K562 (cell line): ENCODE results near the gene KASH5. TPM values are rescaled to one million over a fixed set of nuclear protein-coding genes. Genes with fewer than 3 reads are reported as not detected.

Experiments used
- ATAC-seq: fragments of 200-7000 bp; cut with Tn5 transposase; 3 replicates; pipeline ENCODE4 v1.9.1; 2020; ENCODE audit warnings: moderate library complexity
- BruUV-seq: library from RNA; stranded (reverse); fragments of 400-500 nt; replicated peaks from 2 replicates; lab custom pipeline; 2021; lab: Mats Ljungman, UMichigan
- CTCF ChIA-PET: fragments of 300-600 bp; formaldehyde crosslinking; extraction: SDS; loops from one replicate; lab custom pipeline; 2021; ENCODE audit warnings: low intra/inter-chr PET ratio; lab: Yijun Ruan, JAX
- POLR2A ChIA-PET: fragments of 300-600, 350-650 bp; sonication (Branson Sonifier 250); formaldehyde crosslinking; extraction: SDS; loops from one replicate; lab custom pipeline; 2021; ENCODE audit warnings: antibody characterized with exemption, inconsistent platforms; lab: Yijun Ruan, JAX
- DNase-seq, 4 experiments: peaks; one replicate each; pipeline versions ENCODE4 v3.0.0 to v3.0.0-alpha.2; 2011 to 2018; ENCODE audit warnings: low spot score in 3 of 4, mixed read lengths in 3 of 4; ENCODE audit errors: extremely low read depth in 1 of 4
- FAIRE-seq: peaks from 2 replicates; lab custom pipeline; 2011; peaks lifted over from hg19 to GRCh38; lab: Jason Lieb, UNC
- H2AFZ ChIP-seq: 2 replicates; pipeline ENCODE4 v1.6.0; 2011; ENCODE audit warnings: low read depth, low read length, control low read depth, inconsistent platforms
- H3K27ac ChIP-seq: fragments of 200-600 bp; 3 replicates; pipeline ENCODE4 v1.8.0; 2011; ENCODE audit warnings: low read depth, mild to moderate bottlenecking, control low read depth, inconsistent platforms, low read length, moderate library complexity, mixed read lengths; ENCODE audit errors: extremely low read depth
- H3K27me3 ChIP-seq, 2 experiments: fragments of 300-600 bp in 1 of 2; 2 replicates in 1 of 2; 3 replicates in 1 of 2; pipeline versions ENCODE4 v1.6.0 to v1.8.0; 2011; ENCODE audit warnings: inconsistent platforms in 2 of 2, low read length in 2 of 2, mild to moderate bottlenecking in 1 of 2, mixed read lengths in 1 of 2, moderate library complexity in 1 of 2; ENCODE audit not compliant: control insufficient read depth in 2 of 2, insufficient read depth in 2 of 2
- H3K36me3 ChIP-seq: fragments of 300-600 bp; 3 replicates; pipeline ENCODE4 v1.8.0; 2011; ENCODE audit warnings: mild to moderate bottlenecking, low read length, inconsistent platforms; ENCODE audit not compliant: control insufficient read depth, insufficient read depth
- H3K4me1 ChIP-seq, 2 experiments: fragments of 200-600 bp in 1 of 2; replicated peaks in 1 of 2; 2 replicates in 1 of 2; 3 replicates in 1 of 2; pipeline versions ENCODE4 v1.5.1 to v1.8.0; 2011; ENCODE audit warnings: inconsistent platforms in 2 of 2, low read length in 2 of 2, mild to moderate bottlenecking in 1 of 2, mixed read lengths in 1 of 2, moderate library complexity in 1 of 2; ENCODE audit not compliant: control insufficient read depth in 2 of 2, insufficient read depth in 2 of 2
- H3K4me2 ChIP-seq: 2 replicates; pipeline ENCODE4 v1.6.1; 2011; ENCODE audit warnings: low read length, control low read depth, inconsistent platforms, mixed read lengths; ENCODE audit not compliant: insufficient read depth
- H3K4me3 ChIP-seq: fragments of 200-600 bp; sonication (generic), shearing (Covaris generic); 2 replicates; pipeline ENCODE4 v1.5.1; 2016; ENCODE audit warnings: control low read depth, inconsistent platforms
- H3K79me2 ChIP-seq: fragments of 200-600 bp; 3 replicates; pipeline ENCODE4 v1.8.0; 2011; ENCODE audit warnings: low read length, inconsistent platforms; ENCODE audit not compliant: control insufficient read depth, insufficient read depth
- H3K9ac ChIP-seq, 2 experiments: 2 replicates each; pipeline versions ENCODE4 v1.6.0 to v1.6.1; 2011; ENCODE audit warnings: low read depth in 2 of 2, low read length in 2 of 2, control low read depth in 1 of 2, inconsistent platforms in 1 of 2, mild to moderate bottlenecking in 1 of 2, mixed read lengths in 1 of 2; ENCODE audit not compliant: insufficient read depth in 1 of 2
- H3K9me1 ChIP-seq: one replicate; pipeline ENCODE4 v1.6.0; 2011; ENCODE audit warnings: inconsistent platforms, mild to moderate bottlenecking, low read length, moderate library complexity; ENCODE audit not compliant: control insufficient read depth, insufficient read depth
- H3K9me3 ChIP-seq: replicated peaks from 2 replicates; pipeline ENCODE4 v1.5.1; 2011; ENCODE audit warnings: low read depth, low read length, inconsistent platforms; ENCODE audit not compliant: control insufficient read depth, insufficient read depth
- H4K20me1 ChIP-seq: replicated peaks from 2 replicates; pipeline ENCODE4 v1.6.1; 2011; ENCODE audit warnings: low read length, inconsistent platforms, mixed read lengths; ENCODE audit not compliant: control insufficient read depth, insufficient read depth
- HMGN3 ChIP-seq: IDR thresholded peaks from 2 replicates; pipeline ENCODE4 v1.6.1; 2011; ENCODE audit warnings: borderline replicate concordance, low read depth, mild to moderate bottlenecking, mixed read lengths, low read length; ENCODE audit not compliant: insufficient read length; ENCODE audit errors: extremely low read depth
- HMGXB4 ChIP-seq: sonication (generic); formaldehyde crosslinking; IDR thresholded peaks from 2 replicates; pipeline ENCODE4 v1.8.1; 2023; ENCODE audit warnings: mild to moderate bottlenecking, missing genetic modification reagents
- MITF ChIP-seq: IDR thresholded peaks from 2 replicates; pipeline ENCODE4 v1.6.1; 2014; ENCODE audit warnings: antibody characterized with exemption
- NCOR1 ChIP-seq: fragments of 450-650 bp; IDR thresholded peaks from 2 replicates; pipeline ENCODE4 v1.6.1; 2016; ENCODE audit warnings: mild to moderate bottlenecking, moderate library complexity
- PBX2 ChIP-seq, 2 experiments: IDR thresholded peaks in 1 of 2; conservative IDR thresholded peaks in 1 of 2; 2 replicates each; pipeline ENCODE4 v1.6.1; 2016; ENCODE audit warnings: low read depth in 2 of 2, mild to moderate bottlenecking in 1 of 2, missing compliant biosample characterization in 1 of 2, missing genetic modification characterization in 1 of 2, moderate library complexity in 1 of 2
- PKNOX1 ChIP-seq: fragments of 450-650 bp; IDR thresholded peaks from 2 replicates; pipeline ENCODE4 v1.6.1; 2016
- RBM14 ChIP-seq: fragments of 200-400 bp; formaldehyde crosslinking; IDR thresholded peaks from 2 replicates; pipeline ENCODE4 v1.6.1; 2018; ENCODE audit warnings: low read depth, mild to moderate bottlenecking, low read length, moderate library complexity, borderline replicate concordance; ENCODE audit not compliant: insufficient read depth
- ZBTB9 ChIP-seq: fragments of 450-650 bp; formaldehyde crosslinking; IDR thresholded peaks from 2 replicates; pipeline ENCODE4 v1.4.0; 2020; ENCODE audit warnings: mild to moderate bottlenecking, moderate library complexity
- WGBS: fragments of 100-300 bp; shearing (Covaris generic); methylation state at CpG from one replicate; pipeline ENCODE4 v1.1.6; 2016; ENCODE audit warnings: low coverage, mixed read lengths; ENCODE audit not compliant: insufficient coverage; ENCODE audit errors: missing lambda C conversion rate; 5-methylcytosine and 5-hydroxymethylcytosine counted together
- in situ Hi-C: fragments of 300-500 bp; cut with MboI; formaldehyde crosslinking; loops from 4 replicates; pipeline ENCODE4 v1.15.0; 2018; ENCODE audit warnings: inconsistent platforms, mixed read lengths
- intact Hi-C: fragments of 100-400 bp; cut with micrococcal nuclease; formaldehyde crosslinking; loops from 2 replicates; pipeline ENCODE4 v1.14.2; 2022
- polyA plus RNA-seq, 8 experiments: library from polyadenylated mRNA; depleted of rRNA in 4 of 8; stranded (reverse) in 5 of 8; unstranded in 3 of 8; fragments of >200 nt; fragmentation: Nextera tagmentation in 2 of 8; fragmentation: Illumina TruSeq in 1 of 8; extraction: Ambion mirVana in 2 of 8; extraction: Trizol in 1 of 8; gene quantifications; 2 replicates each; pipeline versions ENCODE4 v1.2.1 to v1.2.3, GENCODE V29; 2011 to 2014; ENCODE audit warnings: inconsistent platforms in 1 of 8, missing spikeins in 1 of 8
- total RNA-seq, 7 experiments: library from RNA; depleted of rRNA in 6 of 7; stranded (reverse); fragments of >200 nt in 6 of 7; fragmentation: Illumina TruSeq in 2 of 7; extraction: Trizol in 2 of 7; gene quantifications; 2 replicates each; pipeline versions ENCODE4 v1.2.1 to v1.2.3, GENCODE V29; 2011 to 2021; ENCODE audit warnings: low replicate concordance in 1 of 7

Gene KASH5
- total and polyA plus RNA-seq, 9 of the 15 experiments (the other 6 are each of a cell fraction or from before 2014, with no cell fraction given): 0.07 to 0.84 (median 0.34) TPM; not detected in 1

GRCh38 chr19:49419173-49419572, 31.1 kb downstream of the KASH5 start (continued):
- no peak for TF ChIP-seq ZBTB9 (CRISPR knock-in tag)
- TF ChIP-seq NCOR1: no peak

GRCh38 chr19:49420227-49420626, 32.2 kb downstream of the KASH5 start:
- no peak for ATAC-seq
- POLR2A ChIA-PET: interaction anchor here (0.6 to 1.3 kb wide), 3 partner anchors 8 to 28 kb away, joined by 3 to 6 read pairs (median 4); no protein-coding TSS in a partner anchor
- TF ChIP-seq PBX2 (CRISPR knock-in tag; IDR thresholded peaks at IDR 0.05; ENCODE audit: low read depth) (no peak), PBX2 (tag; conservative IDR thresholded peaks at IDR 0.05; ENCODE audit: low read depth) (peak; percentile 67), MITF (no peak), RBM14 (no peak), PKNOX1 (peak; percentile 62), HMGN3 (no peak), HMGXB4 (CRISPR knock-in tag) (0 out of 2 replicates have a peak, but pooled peaks have one; percentile 2)

More at GRCh38 chr19:49420227-49420626, 32.2 kb downstream of the KASH5 start:
- Histone ChIP-seq H3K27ac (peak overlapping the region; percentile 21; the same call in 1 of the 3 replicates), H2AFZ (peak overlapping the region; percentile 85), H3K27me3 (no peaks in the 10 kb centered on the region), H3K4me1 (peaks cover 38 to 45% of the 10 kb centered on the region in 2 experiments), H3K36me3 (no peaks in the 10 kb centered on the region), H3K9me3 (no peaks in the 10 kb centered on the region), H3K9me1 (no peaks in the 10 kb centered on the region), H3K79me2 (no peaks in the 10 kb centered on the region), H3K9ac (peak overlapping the region; percentile 48 to 80; a peak in 2 of 4 replicates), H4K20me1 (no peaks in the 10 kb centered on the region), H3K4me3 (no peak overlapping the region), H3K4me2 (peak overlapping the region; percentile 75)
- peak in 2 of 4 experiments; percentile 64 for DNase-seq
- WGBS: no CpG with 5 or more reads among the region's 2 CpGs
- no TSS peak for BruUV-seq
- peak; percentile 44 for FAIRE-seq
- in situ Hi-C loops (no loop called here), intact Hi-C loops (no loop called here)
- CTCF ChIA-PET: interaction anchor here (0.5 kb wide), 1 partner anchor 1186 kb away, joined by 3 read pairs; no protein-coding TSS in a partner anchor
